OCI-LY1 (cell line): ENCODE measurements around the gene ADAMTSL1.

Experiments used
- H2AFZ ChIP-seq: fragments of 200-600 bp; sonication (generic), shearing (Covaris generic); 2 replicates; pipeline ENCODE4 v1.6.0; 2014; ENCODE audit warnings: antibody characterized with exemption, mild to moderate bottlenecking, low read length
- H3F3A ChIP-seq: fragments of 200-600 bp; sonication (generic), shearing (Covaris generic); 2 replicates; pipeline ENCODE4 v1.6.0; 2014; ENCODE audit warnings: mild to moderate bottlenecking, antibody characterized with exemption, low read length, moderate library complexity; ENCODE audit not compliant: insufficient read depth
- H3K27ac ChIP-seq: fragments of 200-600 bp; sonication (generic); 2 replicates; pipeline ENCODE4 v1.5.1; 2014; ENCODE audit warnings: low read length, mixed run types, mild to moderate bottlenecking, low read depth; ENCODE audit not compliant: poor library complexity, severe bottlenecking
- H3K27me3 ChIP-seq: fragments of 200-600 bp; sonication (generic); 2 replicates; pipeline ENCODE4 v1.6.0; 2014; ENCODE audit warnings: antibody characterized with exemption, mild to moderate bottlenecking, low read length, moderate library complexity; ENCODE audit not compliant: insufficient read depth
- H3K36me3 ChIP-seq: fragments of 200-600 bp; sonication (generic); 2 replicates; pipeline ENCODE4 v1.6.1; 2014; ENCODE audit warnings: mild to moderate bottlenecking, antibody characterized with exemption, low read length, moderate library complexity, mixed read lengths; ENCODE audit not compliant: insufficient read depth
- H3K4me1 ChIP-seq: fragments of 200-600 bp; sonication (generic); 2 replicates; pipeline ENCODE4 v1.5.1; 2014; ENCODE audit warnings: mild to moderate bottlenecking, low read length, moderate library complexity; ENCODE audit not compliant: insufficient read depth, severe bottlenecking
- H3K4me2 ChIP-seq: fragments of 200-600 bp; sonication (generic), shearing (Covaris generic); 2 replicates; pipeline ENCODE4 v1.6.1; 2014; ENCODE audit warnings: low read length
- H3K4me3 ChIP-seq: fragments of 200-600 bp; sonication (generic); 2 replicates; pipeline ENCODE4 v1.5.1; 2014; ENCODE audit warnings: low read length, low read depth, mild to moderate bottlenecking, mixed read lengths; ENCODE audit not compliant: poor library complexity, severe bottlenecking
- H3K79me2 ChIP-seq: fragments of 200-600 bp; shearing (Covaris generic); 2 replicates; pipeline ENCODE4 v1.6.1; 2016; ENCODE audit warnings: mixed run types, low read length, mixed read lengths; ENCODE audit not compliant: insufficient read depth
- H3K9ac ChIP-seq: fragments of 200-600 bp; sonication (generic), shearing (Covaris generic); 2 replicates; pipeline ENCODE4 v1.6.1; 2014; ENCODE audit warnings: mild to moderate bottlenecking, low read length, mixed read lengths
- H3K9me2 ChIP-seq: fragments of 200-600 bp; sonication (generic), shearing (Covaris generic); 2 replicates; pipeline ENCODE4 v1.6.1; 2014; ENCODE audit warnings: low read depth, mild to moderate bottlenecking, low read length, mixed read lengths
- H3K9me3 ChIP-seq: fragments of 200-600 bp; shearing (Covaris generic); 2 replicates; pipeline ENCODE4 v1.6.1; 2014; ENCODE audit warnings: low read length, mixed read lengths
- H4K20me1 ChIP-seq: fragments of 200-600 bp; sonication (generic), shearing (Covaris generic); 2 replicates; pipeline ENCODE4 v1.6.0; 2016; ENCODE audit warnings: mild to moderate bottlenecking, low read length; ENCODE audit not compliant: insufficient read depth
- EZH2 ChIP-seq: fragments of 200-600 bp; sonication (generic), shearing (Covaris generic); IDR thresholded peaks from 2 replicates; pipeline ENCODE4 v1.8.0; 2017; ENCODE audit warnings: borderline replicate concordance, mixed run types, mild to moderate bottlenecking, antibody characterized with exemption, low read length, moderate library complexity, mixed read lengths
- TF ChIP-seq, protein P1 (sequence below): fragments of 200-600 bp; sonication (generic), shearing (Covaris generic); IDR thresholded peaks from 2 replicates; pipeline ENCODE4 v1.5.1; 2017; ENCODE audit warnings: mild to moderate bottlenecking, antibody characterized with exemption, low read length, moderate library complexity, mixed read lengths

Gene ADAMTSL1

DNA sequence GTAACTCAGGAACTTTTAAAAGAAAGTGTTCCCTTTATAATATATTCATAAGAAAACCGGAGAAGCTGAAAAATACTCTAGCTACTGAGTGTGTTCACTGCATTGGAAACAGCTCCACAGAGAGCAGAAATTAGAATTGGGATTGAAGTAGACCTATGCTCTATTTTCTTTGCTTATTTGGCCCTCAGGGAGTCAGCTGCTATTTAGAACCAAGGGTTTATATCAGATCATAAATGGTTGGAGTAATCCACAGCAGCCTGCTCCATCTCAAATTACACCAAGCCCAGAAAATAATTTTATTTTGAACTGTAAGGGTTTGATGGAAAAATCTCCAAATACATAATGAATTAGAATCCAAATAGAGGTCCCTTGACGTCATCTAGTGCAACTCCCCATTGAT, 202.6 kb downstream of the ADAMTSL1 start:
- H3K4me1 ChIP-seq, result no peaks in the 10 kb centered on the region
- H3K27me3 ChIP-seq, result no peaks in the 10 kb centered on the region
- no peaks in the 10 kb centered on the region for H3K9me3 ChIP-seq
- no peak overlapping the region for H3K9ac ChIP-seq
- no peaks in the 10 kb centered on the region for H4K20me1 ChIP-seq
- no peaks in the 10 kb centered on the region for H3F3A ChIP-seq
- no peak overlapping the region for H2AFZ ChIP-seq
- no peak overlapping the region for H3K4me2 ChIP-seq
- no peak overlapping the region for H3K27ac ChIP-seq
- H3K36me3 ChIP-seq, result no peaks in the 10 kb centered on the region
- TF ChIP-seq EZH2, result no peak
- TF ChIP-seq, protein P1, sequence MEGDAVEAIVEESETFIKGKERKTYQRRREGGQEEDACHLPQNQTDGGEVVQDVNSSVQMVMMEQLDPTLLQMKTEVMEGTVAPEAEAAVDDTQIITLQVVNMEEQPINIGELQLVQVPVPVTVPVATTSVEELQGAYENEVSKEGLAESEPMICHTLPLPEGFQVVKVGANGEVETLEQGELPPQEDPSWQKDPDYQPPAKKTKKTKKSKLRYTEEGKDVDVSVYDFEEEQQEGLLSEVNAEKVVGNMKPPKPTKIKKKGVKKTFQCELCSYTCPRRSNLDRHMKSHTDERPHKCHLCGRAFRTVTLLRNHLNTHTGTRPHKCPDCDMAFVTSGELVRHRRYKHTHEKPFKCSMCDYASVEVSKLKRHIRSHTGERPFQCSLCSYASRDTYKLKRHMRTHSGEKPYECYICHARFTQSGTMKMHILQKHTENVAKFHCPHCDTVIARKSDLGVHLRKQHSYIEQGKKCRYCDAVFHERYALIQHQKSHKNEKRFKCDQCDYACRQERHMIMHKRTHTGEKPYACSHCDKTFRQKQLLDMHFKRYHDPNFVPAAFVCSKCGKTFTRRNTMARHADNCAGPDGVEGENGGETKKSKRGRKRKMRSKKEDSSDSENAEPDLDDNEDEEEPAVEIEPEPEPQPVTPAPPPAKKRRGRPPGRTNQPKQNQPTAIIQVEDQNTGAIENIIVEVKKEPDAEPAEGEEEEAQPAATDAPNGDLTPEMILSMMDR, result no peak
- H3K9me2 ChIP-seq, result no peaks in the 10 kb centered on the region
- no peaks in the 10 kb centered on the region for H3K79me2 ChIP-seq
- H3K4me3 ChIP-seq, result no peak overlapping the region

DNA sequence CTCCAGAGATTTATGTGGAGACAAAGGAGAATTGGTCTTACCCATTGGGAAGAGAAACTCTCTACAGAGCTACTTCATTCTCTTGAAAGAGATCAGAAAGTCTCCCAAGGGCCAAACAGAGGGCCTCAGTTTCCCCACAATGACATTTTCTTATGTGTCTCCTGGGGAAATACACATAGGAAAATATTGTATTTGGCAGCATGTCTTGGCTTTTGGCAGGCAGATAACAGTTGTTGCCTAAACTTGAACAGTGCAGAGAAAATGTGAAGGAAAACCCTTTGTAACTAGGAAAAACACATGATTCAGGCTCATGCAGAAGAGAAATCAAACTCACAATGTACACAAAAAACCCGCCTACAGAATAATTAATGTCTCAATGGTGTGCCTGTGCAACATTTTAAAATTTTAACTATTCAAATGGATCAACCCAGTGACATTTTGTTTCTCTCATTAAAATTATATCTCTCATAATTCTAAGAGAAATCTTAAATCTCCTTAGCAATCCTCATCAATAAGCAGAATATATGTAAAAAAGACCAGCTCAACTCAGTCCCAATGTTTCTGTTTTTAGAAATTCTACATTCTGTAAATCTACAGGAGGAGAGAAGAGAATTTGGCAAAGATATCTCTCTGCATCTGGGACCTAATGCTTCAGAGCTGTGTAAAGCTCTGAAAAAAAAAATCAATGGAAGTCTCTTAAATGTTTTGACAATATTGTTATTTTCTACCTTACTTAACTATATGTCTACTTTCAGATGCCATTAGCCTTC, 205.1 kb downstream of the ADAMTSL1 start:
- Histone ChIP-seq H3K9me2 (no peaks in the 10 kb centered on the region), H3K36me3 (no peaks in the 10 kb centered on the region)

DNA sequence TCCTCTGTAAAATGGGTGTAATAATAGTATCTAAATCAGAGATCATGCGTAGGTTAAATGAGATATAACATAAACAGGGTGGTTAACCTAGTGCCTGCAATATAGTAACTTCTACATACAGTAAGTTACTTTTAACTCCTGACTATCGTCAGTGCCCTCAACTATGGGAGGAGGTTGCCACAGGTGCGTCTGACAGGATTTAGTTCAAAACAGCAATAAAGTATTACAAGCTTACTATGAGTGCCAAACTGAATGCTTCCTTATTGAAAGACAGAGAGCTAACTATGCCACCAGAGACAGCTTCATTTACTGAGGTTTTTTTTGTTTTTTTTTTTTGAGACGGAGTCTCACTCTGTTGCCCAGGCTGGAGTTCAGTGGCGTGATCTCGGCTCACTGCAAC, 209.0 kb downstream of the ADAMTSL1 start:
- no peaks in the 10 kb centered on the region for H3K79me2 ChIP-seq
- TF ChIP-seq, protein P1, result no peak
- no peak for TF ChIP-seq EZH2
- no peaks in the 10 kb centered on the region for H3K4me1 ChIP-seq
- no peak overlapping the region for H3K27ac ChIP-seq
- no peak overlapping the region for H3K9ac ChIP-seq
- H4K20me1 ChIP-seq, result no peaks in the 10 kb centered on the region
- H3F3A ChIP-seq, result no peaks in the 10 kb centered on the region
- no peak overlapping the region for H2AFZ ChIP-seq
- H3K36me3 ChIP-seq, result no peaks in the 10 kb centered on the region
- H3K9me3 ChIP-seq, result no peaks in the 10 kb centered on the region
- no peak overlapping the region for H3K4me3 ChIP-seq
- H3K4me2 ChIP-seq, result no peak overlapping the region
- no peaks in the 10 kb centered on the region for H3K9me2 ChIP-seq
- H3K27me3 ChIP-seq, result no peaks in the 10 kb centered on the region

More for the DNA sequence above, 205.1 kb downstream of the ADAMTSL1 start:
- no peaks in the 10 kb centered on the region for H3K9me3 ChIP-seq
- no peak overlapping the region for H2AFZ ChIP-seq
- no peaks in the 10 kb centered on the region for H3F3A ChIP-seq
- no peak overlapping the region for H3K4me2 ChIP-seq
- H3K27me3 ChIP-seq, result no peaks in the 10 kb centered on the region
- no peak for TF ChIP-seq EZH2
- TF ChIP-seq, protein P1, result no peak
- no peaks in the 10 kb centered on the region for H3K4me1 ChIP-seq
- H3K27ac ChIP-seq, result no peak overlapping the region
- no peaks in the 10 kb centered on the region for H4K20me1 ChIP-seq
- no peak overlapping the region for H3K4me3 ChIP-seq
- no peak overlapping the region for H3K9ac ChIP-seq
- H3K79me2 ChIP-seq, result no peaks in the 10 kb centered on the region
